GF-D8 (cell line): ENCODE results near the gene PPFIBP1.
A peak's percentile ranks its signal among the peaks of the same experiment; 100 is the strongest.
"Not testable (repeated sequence)": the region's sequence is repeated elsewhere in the genome, so short reads cannot be mapped to it uniquely, and the experiment has no call there.

Source experiments
- DNase-seq: peaks from one replicate; lab custom pipeline; 2025; lab: John Stamatoyannopoulos, UW

Gene PPFIBP1

DNA sequence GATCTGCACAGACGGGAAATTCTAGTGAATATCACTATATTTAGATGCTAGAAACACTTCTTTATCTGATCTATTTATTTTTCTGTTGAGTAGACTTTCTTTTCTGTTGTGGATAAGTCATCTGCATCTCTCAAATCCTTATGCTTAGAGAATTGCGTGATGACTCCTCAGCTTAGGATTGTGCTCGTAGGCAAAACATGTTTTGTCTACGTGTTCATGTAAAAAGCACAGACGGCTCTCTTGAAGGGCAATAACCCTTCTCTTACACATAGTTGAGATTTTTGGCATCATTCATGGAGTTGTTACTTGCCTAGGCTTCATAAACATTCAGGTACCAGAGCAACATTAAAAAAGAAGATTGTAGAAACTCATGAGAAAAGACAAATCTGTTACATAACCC, 18.6 kb downstream of the PPFIBP1 start:
- no peak for DNase-seq

DNA sequence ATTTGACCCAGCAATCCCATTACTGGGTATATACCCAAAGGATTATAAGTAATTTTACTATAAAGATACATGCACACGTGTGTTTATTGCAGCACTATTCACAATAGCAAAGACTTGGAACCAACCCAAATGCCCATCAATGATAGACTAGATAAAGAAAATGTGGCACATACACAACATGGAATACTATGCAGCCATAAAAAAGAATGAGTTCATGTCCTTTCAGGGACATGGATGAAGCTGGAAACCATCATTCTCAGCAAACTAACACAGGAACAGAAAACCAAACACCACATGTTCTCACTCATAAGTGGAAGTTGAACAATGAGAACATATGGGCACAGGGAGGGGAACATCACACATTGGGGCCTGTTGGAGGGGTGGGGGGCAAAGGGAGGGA, 20.9 kb downstream of the PPFIBP1 start:
- DNase-seq: not testable (repeated sequence)

GRCh38 chr12:27545665-27546064, 21.7 kb downstream of the PPFIBP1 start:
- DNase-seq: no peak

- DNase-seq: no peak
These were observed 23.6 kb downstream of the PPFIBP1 start for GRCh38 chr12:27547592-27547991.

GRCh38 chr12:27548301-27549199, 24.5 kb downstream of the PPFIBP1 start:
- no peak for DNase-seq

- DNase-seq: peak; percentile 57
These were observed 25.3 kb downstream of the PPFIBP1 start for GRCh38 chr12:27549236-27549800.

DNA sequence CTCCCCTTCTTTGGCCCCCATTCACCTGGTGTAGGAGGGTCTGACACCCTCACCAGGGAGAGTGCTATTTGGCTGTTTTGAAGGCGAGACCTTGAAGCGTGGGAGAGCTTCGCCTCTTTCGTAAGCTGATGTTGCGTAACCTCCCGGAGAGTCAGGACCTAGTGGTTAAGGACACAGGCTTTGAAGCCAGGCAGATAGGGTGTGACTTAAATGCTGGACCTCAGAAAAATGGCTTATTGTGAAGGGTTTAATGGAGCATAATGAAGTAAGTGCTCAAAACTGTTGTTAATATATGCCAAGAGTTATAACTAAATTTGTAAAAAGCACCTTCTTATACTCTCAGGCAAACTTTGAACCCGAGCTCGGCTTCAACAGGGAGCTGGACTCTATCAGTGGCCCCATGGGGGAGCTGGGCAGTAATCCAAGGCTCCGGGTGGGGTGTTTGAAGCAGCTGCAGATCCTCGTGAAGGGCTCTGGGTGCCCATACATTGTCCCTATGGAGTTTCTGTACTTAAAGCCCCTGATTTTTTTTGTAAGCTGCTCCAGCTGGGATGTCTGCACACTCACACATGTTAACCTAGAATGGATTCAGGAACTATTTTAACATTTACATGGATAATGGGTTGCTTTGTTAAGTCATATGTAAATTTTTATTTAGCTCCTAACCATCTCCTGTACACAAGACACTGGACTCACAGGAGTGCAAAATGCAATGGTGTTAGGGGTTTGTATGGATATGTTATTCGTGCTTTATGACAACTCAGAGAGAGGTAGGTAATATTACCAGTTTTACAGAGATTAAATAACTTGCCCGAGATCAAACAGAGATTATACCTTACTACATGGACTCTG, 26.0 kb downstream of the PPFIBP1 start:
- DNase-seq: peak; percentile 80

GRCh38 chr12:27550653-27550975, 26.6 kb downstream of the PPFIBP1 start:
- DNase-seq: no peak

GRCh38 chr12:27551172-27551840, 27.3 kb downstream of the PPFIBP1 start:
- no peak for DNase-seq

- no peak for DNase-seq
These were observed 28.2 kb downstream of the PPFIBP1 start for GRCh38 chr12:27552235-27552634.

- no peak for DNase-seq
These were observed 29.0 kb downstream of the PPFIBP1 start for GRCh38 chr12:27552886-27553560.

GRCh38 chr12:27553941-27554340, 29.9 kb downstream of the PPFIBP1 start:
- no peak for DNase-seq

- DNase-seq: no peak
These were observed 30.6 kb downstream of the PPFIBP1 start for GRCh38 chr12:27554421-27555186.

GRCh38 chr12:27555361-27555760, 31.4 kb downstream of the PPFIBP1 start:
- DNase-seq: no peak

DNA sequence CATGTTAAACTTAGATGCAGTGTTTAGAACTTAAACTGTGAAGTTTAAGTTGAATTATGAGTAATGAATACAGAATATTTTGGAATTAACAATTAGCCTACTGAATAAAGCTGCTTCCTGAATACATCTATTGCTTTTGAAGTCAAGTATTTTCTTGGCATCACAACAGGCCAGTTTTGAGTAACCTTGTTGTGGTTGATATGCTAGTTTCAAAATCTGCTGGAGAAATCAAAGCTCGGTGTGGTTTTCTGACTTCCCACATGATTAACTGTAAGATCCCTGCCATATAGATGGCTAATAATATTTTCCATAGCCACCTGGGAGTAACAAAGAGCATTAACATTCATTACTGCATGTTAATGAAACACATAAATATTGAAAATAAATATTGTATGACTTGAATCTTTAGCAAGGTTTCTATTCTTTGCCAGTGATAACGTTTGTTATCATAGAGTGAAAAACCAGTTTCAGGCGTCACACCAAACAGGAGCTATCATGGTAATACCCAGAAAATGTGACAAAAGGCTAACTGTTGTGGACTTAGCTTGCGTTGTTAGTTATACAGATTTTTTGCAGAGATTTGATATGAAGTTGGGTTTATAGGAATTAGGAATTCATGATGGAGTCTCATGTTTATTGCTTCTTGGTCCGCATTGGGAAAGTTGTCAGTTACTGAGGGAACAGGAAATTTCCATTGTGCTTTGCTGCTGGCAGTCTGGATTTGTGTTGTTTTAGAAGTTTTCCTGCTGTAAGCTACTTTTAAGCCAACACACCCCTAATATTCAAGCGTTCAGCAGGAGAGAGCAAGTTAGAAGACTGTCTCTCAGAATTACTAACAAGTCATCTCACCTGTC, 32.1 kb downstream of the PPFIBP1 start:
- DNase-seq: peak; percentile 8

DNA sequence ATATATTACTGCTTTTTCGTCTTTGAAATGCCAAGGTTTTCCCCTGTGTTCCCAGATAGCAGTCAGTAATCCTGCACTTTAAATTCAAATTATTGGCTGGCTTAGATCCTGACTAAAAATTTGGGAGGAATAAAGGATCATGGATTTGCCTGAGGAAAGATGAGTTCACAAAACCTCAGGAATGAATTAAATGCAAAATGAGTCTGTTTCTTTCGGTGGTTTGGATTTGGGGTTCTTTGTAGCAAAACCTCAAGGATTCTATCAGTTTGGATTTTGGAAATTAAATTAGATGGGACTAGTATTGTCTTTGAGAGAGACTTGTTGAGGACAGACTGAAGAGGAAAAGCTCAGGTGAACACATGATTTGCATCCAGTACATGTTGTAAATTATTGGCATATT, 36.1 kb downstream of the PPFIBP1 start:
- DNase-seq: no peak

DNA sequence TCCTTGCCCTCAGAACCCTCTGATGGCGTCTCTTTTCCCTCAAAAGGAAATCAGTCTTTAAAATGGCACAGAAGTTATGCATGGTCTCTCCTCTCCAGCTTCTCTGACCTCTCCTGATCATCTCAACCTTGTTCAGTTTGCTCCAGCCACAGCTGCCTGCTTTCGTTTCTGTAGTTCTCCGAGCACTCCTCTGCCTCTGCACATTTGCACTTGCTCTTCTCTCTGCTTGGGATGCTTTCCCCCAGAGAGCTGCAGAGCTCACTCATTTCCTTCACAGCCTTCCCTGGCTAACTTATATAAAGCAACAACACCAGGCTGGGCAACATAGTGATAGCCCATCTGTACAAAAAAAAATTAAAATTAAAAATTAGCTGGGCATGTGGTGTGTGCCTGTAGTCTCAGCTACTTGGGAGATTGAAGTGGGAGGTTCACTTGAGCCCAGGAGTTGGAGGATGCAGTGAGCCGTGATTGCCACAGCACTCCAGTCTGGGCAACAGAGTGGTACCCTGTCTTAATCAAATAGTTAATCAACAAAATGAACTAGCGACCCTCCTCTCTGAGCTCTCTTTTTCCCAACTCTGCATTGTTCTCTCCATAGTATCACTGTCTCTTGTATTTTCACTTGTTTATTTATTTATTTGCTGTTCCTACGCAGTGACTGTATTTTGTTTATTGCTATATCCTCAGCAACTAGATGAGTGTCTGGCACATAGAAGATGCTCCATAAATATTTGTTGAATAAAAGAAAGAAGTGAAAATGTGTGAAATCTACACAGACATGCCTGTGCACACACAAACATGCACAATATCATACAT, 37.7 kb downstream of the PPFIBP1 start:
- DNase-seq: no peak

DNA sequence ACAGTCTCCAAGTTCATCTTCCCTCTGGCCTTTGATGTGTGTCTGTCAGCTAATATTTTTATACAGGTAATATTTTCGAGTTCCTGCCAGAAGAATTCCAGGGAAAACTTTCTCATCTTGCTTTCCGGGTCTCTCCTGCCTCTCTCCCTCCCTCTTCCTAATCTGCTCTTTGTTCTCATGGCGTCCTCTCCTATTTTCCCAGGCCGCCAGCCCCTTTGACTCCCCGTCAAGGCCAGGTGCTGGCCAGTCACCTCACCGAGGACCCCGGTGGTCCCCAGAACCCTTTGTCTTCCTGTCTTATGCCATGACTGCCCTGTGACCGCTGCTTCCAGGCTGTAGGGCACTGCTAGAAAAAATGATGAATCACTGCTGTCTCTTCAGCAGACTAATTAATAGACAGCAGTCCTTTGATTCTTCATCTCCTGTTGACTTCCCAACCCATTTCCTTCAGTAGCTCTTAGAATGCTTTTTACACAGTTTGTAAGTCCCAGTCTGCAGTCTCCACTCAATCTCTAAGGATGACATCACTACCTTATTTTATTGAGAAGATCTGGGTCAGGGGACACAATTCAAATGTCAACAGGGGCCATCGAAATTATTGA, 40.7 kb downstream of the PPFIBP1 start:
- DNase-seq: no peak

- no peak for DNase-seq
These were observed 42.2 kb downstream of the PPFIBP1 start for GRCh38 chr12:27566159-27566558.
